C4-2B (cell line): ENCODE measurements around the gene DEFB132.

Source experiments
- ZFX ChIP-seq: fragments of 450-650 bp; IDR thresholded peaks from 2 replicates; pipeline ENCODE4 v1.6.1; 2017
- TF ChIP-seq, protein P1 (sequence below): fragments of 450-650 bp; conservative IDR thresholded peaks from 2 replicates; pipeline ENCODE4 v1.5.1; 2017; ENCODE audit warnings: mild to moderate bottlenecking

DNA sequence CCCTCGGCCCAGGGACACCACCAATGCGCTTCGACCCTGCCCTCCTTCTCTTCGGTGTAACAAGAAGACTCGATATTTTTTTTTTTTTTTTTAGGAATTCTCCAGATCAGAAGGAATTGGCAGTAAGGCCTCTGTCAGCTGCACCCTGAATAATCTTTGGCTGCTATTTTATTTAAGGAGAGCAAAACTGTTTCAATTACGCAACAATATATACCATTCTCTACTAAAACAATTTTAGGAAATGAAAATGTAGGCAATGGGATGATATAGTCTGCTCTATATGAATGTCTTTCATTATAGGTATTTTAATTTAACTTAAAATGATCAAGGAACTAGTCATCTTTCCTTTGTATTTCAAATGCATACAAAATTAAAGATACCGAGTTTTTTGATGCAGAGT lies 53.1 kb downstream of the DEFB132 start:
- TF ChIP-seq, protein P1, sequence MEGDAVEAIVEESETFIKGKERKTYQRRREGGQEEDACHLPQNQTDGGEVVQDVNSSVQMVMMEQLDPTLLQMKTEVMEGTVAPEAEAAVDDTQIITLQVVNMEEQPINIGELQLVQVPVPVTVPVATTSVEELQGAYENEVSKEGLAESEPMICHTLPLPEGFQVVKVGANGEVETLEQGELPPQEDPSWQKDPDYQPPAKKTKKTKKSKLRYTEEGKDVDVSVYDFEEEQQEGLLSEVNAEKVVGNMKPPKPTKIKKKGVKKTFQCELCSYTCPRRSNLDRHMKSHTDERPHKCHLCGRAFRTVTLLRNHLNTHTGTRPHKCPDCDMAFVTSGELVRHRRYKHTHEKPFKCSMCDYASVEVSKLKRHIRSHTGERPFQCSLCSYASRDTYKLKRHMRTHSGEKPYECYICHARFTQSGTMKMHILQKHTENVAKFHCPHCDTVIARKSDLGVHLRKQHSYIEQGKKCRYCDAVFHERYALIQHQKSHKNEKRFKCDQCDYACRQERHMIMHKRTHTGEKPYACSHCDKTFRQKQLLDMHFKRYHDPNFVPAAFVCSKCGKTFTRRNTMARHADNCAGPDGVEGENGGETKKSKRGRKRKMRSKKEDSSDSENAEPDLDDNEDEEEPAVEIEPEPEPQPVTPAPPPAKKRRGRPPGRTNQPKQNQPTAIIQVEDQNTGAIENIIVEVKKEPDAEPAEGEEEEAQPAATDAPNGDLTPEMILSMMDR = no peak
- TF ChIP-seq ZFX = no peak
